Testis (tissue), 2 donors: ENCODE data around the gene GLIS1.

Source experiments
- CTCF ChIP-seq, 3 experiments: fragments of 450-650 bp in 2 of 3; fragments of 200-600 bp in 1 of 3; sonication (generic) in 1 of 3; IDR thresholded peaks; one replicate each; pipeline ENCODE4 v1.5.1; 2016 to 2019; ENCODE audit warnings: antibody characterized with exemption in 3 of 3, mild to moderate bottlenecking in 2 of 3, moderate library complexity in 1 of 3
- POLR2A ChIP-seq: fragments of 450-650 bp; IDR thresholded peaks from one replicate; pipeline ENCODE4 v1.6.1; 2017; ENCODE audit warnings: antibody characterized with exemption, mild to moderate bottlenecking, moderate library complexity

GRCh38 chr1:53458634-53459033 is 280.3 kb downstream of the GLIS1 start:
- TF ChIP-seq CTCF (IDR thresholded peaks at IDR 0.05) (no peak), POLR2A (no peak)
